Mesenchymal stem cell (in vitro differentiated cells and primary cell): ENCODE results near the gene MTHFD1L.
A peak's percentile ranks its signal among the peaks of the same experiment; 100 is the strongest.

Source experiments
- DNase-seq: peaks from one replicate; pipeline ENCODE4 v3.0.0-alpha.2; 2013
- H2AFZ ChIP-seq: one replicate; pipeline ENCODE4 v1.6.1; 2013; ENCODE audit warnings: low read depth, mild to moderate bottlenecking, control low read depth, inconsistent platforms, low read length, moderate library complexity
- H2AK5ac ChIP-seq: 2 replicates; pipeline ENCODE4 v1.6.1; 2013; ENCODE audit warnings: low read length, moderate library complexity, mild to moderate bottlenecking, inconsistent platforms; ENCODE audit not compliant: severe bottlenecking
- H2BK120ac ChIP-seq: one replicate; pipeline ENCODE4 v1.6.1; 2013; ENCODE audit warnings: low read depth, mild to moderate bottlenecking, inconsistent platforms, low read length, moderate library complexity
- H2BK12ac ChIP-seq, 2 experiments: one replicate each; pipeline ENCODE4 v1.6.1; 2013; ENCODE audit warnings: inconsistent platforms in 2 of 2, low read length in 2 of 2, mild to moderate bottlenecking in 2 of 2, moderate library complexity in 2 of 2, control low read depth in 1 of 2
- H2BK15ac ChIP-seq: one replicate; pipeline ENCODE4 v1.6.1; 2013; ENCODE audit warnings: mild to moderate bottlenecking, low read depth, inconsistent platforms; ENCODE audit not compliant: poor library complexity, severe bottlenecking
- H2BK5ac ChIP-seq: 2 replicates; pipeline ENCODE4 v1.6.1; 2013; ENCODE audit warnings: low read depth, mild to moderate bottlenecking, low read length, control low read depth, inconsistent platforms; ENCODE audit not compliant: poor library complexity, severe bottlenecking
- H3K14ac ChIP-seq, 2 experiments: one replicate each; pipeline ENCODE4 v1.6.1; 2013; ENCODE audit warnings: inconsistent platforms in 2 of 2, low read length in 2 of 2, control low read depth in 1 of 2, mild to moderate bottlenecking in 1 of 2, moderate library complexity in 1 of 2
- H3K18ac ChIP-seq, 2 experiments: one replicate each; pipeline ENCODE4 v1.6.1; 2013; ENCODE audit warnings: inconsistent platforms in 2 of 2, low read length in 2 of 2, control low read depth in 1 of 2, low read depth in 1 of 2, mild to moderate bottlenecking in 1 of 2
- H3K23ac ChIP-seq, 2 experiments: one replicate each; pipeline ENCODE4 v1.6.1; 2013; ENCODE audit warnings: inconsistent platforms in 2 of 2, low read length in 2 of 2, mild to moderate bottlenecking in 2 of 2, moderate library complexity in 2 of 2, control low read depth in 1 of 2
- H3K27ac ChIP-seq: 2 replicates; pipeline ENCODE4 v1.5.1; 2013; ENCODE audit warnings: mild to moderate bottlenecking, moderate library complexity, low read length, control low read depth, inconsistent platforms; ENCODE audit not compliant: poor library complexity, severe bottlenecking
- H3K27me3 ChIP-seq, 2 experiments: 2 replicates each; pipeline versions ENCODE4 v1.6.1 to v1.7.0; 2013; ENCODE audit warnings: low read length in 2 of 2, mild to moderate bottlenecking in 2 of 2, moderate library complexity in 2 of 2, control low read depth in 1 of 2, inconsistent platforms in 1 of 2; ENCODE audit not compliant: control insufficient read depth in 1 of 2, insufficient read depth in 1 of 2
- H3K36me3 ChIP-seq, 2 experiments: 2 replicates each; pipeline versions ENCODE4 v1.6.1 to v1.7.0; 2013; ENCODE audit warnings: low read length in 2 of 2, control low read depth in 1 of 2, inconsistent platforms in 1 of 2, low read depth in 1 of 2, mild to moderate bottlenecking in 1 of 2; ENCODE audit not compliant: insufficient read depth in 2 of 2, control insufficient read depth in 1 of 2
- H3K4ac ChIP-seq, 2 experiments: one replicate each; pipeline ENCODE4 v1.6.1; 2013; ENCODE audit warnings: inconsistent platforms in 2 of 2, low read length in 2 of 2, mild to moderate bottlenecking in 2 of 2, moderate library complexity in 2 of 2, control low read depth in 1 of 2, low read depth in 1 of 2
- H3K4me1 ChIP-seq: 2 replicates; pipeline ENCODE4 v1.6.1; 2013; ENCODE audit warnings: low read depth, low read length, control low read depth; ENCODE audit not compliant: control insufficient read depth, insufficient read depth
- H3K4me2 ChIP-seq: 2 replicates; pipeline ENCODE4 v1.6.1; 2013; ENCODE audit warnings: low read length, mild to moderate bottlenecking, inconsistent platforms; ENCODE audit not compliant: poor library complexity, severe bottlenecking
- H3K4me3 ChIP-seq, 2 experiments: 2 replicates each; pipeline versions ENCODE4 v1.5.1 to v1.7.0; 2013; ENCODE audit warnings: low read length in 2 of 2, mild to moderate bottlenecking in 2 of 2, control low read depth in 1 of 2, low read depth in 1 of 2; ENCODE audit not compliant: insufficient read depth in 1 of 2
- H3K79me1 ChIP-seq: replicated peaks from 2 replicates; pipeline ENCODE4 v1.6.1; 2013; ENCODE audit warnings: mild to moderate bottlenecking, control low read depth, low read length, inconsistent platforms; ENCODE audit not compliant: poor library complexity, severe bottlenecking
- H3K9ac ChIP-seq: 2 replicates; pipeline ENCODE4 v1.7.0; 2013; ENCODE audit warnings: mild to moderate bottlenecking, low read length, moderate library complexity
- H3K9me3 ChIP-seq: 2 replicates; pipeline ENCODE4 v1.7.0; 2013; ENCODE audit warnings: mild to moderate bottlenecking, low read length; ENCODE audit not compliant: control insufficient read depth
- H4K8ac ChIP-seq: one replicate; pipeline ENCODE4 v1.6.1; 2013; ENCODE audit warnings: inconsistent platforms, mild to moderate bottlenecking, low read length, moderate library complexity
- H4K91ac ChIP-seq: one replicate; pipeline ENCODE4 v1.6.1; 2013; ENCODE audit warnings: mild to moderate bottlenecking, low read length, inconsistent platforms
- WGBS: methylation state at CpG from one replicate; pipeline ENCODE4 v1.1.7; 2013; ENCODE audit warnings: mixed read lengths; 5-methylcytosine and 5-hydroxymethylcytosine counted together

Gene MTHFD1L

DNA sequence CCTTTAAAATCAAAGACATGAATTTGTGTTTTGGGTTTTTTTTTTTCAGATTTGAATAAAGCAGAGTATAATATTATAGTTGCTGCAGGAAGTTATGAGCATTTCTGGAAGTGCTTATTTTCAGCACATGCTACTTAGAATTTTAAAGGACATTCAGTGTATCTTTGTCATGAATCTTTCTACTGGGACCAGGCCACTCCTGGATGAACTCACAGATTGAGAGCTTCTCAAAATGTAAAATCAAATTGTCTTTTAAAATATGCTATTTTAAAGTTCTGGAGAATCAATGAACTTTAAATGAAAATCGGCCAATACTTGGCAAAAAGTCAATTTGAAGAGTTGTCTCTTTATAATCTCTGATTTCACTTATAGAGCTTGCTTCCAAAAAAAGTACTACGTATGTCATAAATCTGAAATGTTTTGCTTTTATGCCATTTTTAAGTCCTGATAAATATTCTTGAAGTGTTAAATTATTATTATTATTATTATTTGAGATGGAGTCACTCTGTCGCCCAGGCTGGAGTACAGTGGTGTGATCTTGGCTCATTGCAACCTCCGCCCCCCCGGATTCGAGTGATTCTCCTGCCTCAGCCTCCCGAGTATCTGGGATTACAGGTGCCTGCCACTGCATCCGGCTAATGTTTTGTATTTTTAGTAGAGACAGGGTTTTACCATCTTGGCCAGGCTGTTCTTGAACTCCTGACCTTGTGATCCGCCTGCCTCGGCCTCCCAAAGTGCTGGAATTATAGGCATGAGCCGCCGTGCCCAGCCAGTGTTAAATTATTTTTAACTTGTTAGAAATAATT, 198.5 kb downstream of the MTHFD1L start:
- H3K18ac ChIP-seq = no peak overlapping the region
- no peak overlapping the region for H4K91ac ChIP-seq
- H3K9me3 ChIP-seq = no peaks in the 10 kb centered on the region
- H3K27ac ChIP-seq = no peak overlapping the region
- H3K14ac ChIP-seq = no peak overlapping the region
- H3K36me3 ChIP-seq = peaks cover 0 to 9% of the 10 kb centered on the region in 2 experiments
- H3K4ac ChIP-seq = no peak overlapping the region
- H2BK12ac ChIP-seq = peak overlapping the region in 1 of 2 experiments; percentile 32
- WGBS = 98% methylated on average over 8 of the region's 12 CpGs
- no peak overlapping the region for H2BK5ac ChIP-seq
- H3K23ac ChIP-seq = no peak overlapping the region
- peak overlapping the region; percentile 38 for H3K9ac ChIP-seq
- no peak overlapping the region for H2AFZ ChIP-seq
- H3K79me1 ChIP-seq = peaks cover 2% of the 10 kb centered on the region
- H2AK5ac ChIP-seq = no peak overlapping the region
- no peak overlapping the region for H2BK120ac ChIP-seq
- no peak for DNase-seq
- H3K4me2 ChIP-seq = no peak overlapping the region
- H3K27me3 ChIP-seq = no peaks in the 10 kb centered on the region
- H3K4me3 ChIP-seq = no peak overlapping the region
- H3K4me1 ChIP-seq = peaks cover 23% of the 10 kb centered on the region
- H2BK15ac ChIP-seq = no peak overlapping the region
- H4K8ac ChIP-seq = no peak overlapping the region

DNA sequence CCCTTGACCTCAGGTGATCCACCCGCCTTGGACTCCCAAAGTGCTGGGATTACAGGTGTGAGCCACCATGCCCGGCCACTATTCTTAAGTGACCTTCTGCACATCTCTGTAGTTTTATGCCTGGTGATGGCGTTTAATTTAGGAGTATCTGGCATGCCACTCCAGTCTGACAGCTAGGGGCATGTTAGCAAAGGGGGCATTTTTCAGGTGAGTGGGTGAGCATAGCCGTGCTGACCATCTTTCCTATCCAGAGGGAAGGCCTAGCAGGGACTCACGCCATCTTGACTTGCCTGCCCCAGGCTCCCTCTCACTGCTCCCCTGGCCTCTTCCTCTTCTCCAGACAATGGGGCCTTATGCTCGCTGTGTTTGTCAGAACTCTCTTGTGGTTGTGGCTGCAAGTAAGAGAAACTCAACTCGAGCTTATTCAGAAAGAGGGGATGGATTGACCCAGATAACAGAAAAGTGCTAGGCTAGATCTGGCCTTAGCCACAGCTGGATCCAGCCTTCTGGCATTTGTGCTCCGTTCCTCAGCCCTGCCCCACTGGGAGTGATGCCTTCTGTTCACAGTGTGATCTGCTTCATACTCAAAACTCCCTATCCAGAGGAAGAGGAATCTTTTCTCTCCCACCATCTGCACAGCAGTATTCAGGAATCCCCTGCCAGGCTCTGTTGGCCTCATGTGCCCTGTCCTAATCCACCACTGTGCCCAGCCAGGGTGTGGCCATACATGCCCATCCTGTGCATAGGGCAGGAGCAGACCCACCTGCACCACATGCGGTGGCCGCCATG, 199.7 kb downstream of the MTHFD1L start:
- Histone ChIP-seq H4K8ac (no peak overlapping the region), H3K79me1 (peaks cover 4% of the 10 kb centered on the region), H3K14ac (no peak overlapping the region), H2AFZ (no peak overlapping the region), H3K9me3 (no peaks in the 10 kb centered on the region), H3K4me1 (peaks cover 22% of the 10 kb centered on the region), H2BK5ac (no peak overlapping the region), H3K36me3 (peaks cover 0 to 11% of the 10 kb centered on the region in 2 experiments), H2AK5ac (peak overlapping the region; percentile 57), H2BK15ac (no peak overlapping the region), H3K4me3 (no peak overlapping the region), H2BK12ac (peak overlapping the region in 1 of 2 experiments; percentile 91), H3K4ac (peak overlapping the region in 1 of 2 experiments; percentile 73), H3K27me3 (no peaks in the 10 kb centered on the region), H3K23ac (no peak overlapping the region), H3K27ac (no peak overlapping the region), H3K4me2 (no peak overlapping the region), H4K91ac (peak overlapping the region; percentile 62), H3K18ac (peak overlapping the region in 1 of 2 experiments; percentile 79), H2BK120ac (no peak overlapping the region), H3K9ac (no peak overlapping the region)
- DNase-seq = no peak
- WGBS = 94% methylated on average over 9 of the region's 10 CpGs

GRCh38 chr6:151067684-151068596, 202.4 kb downstream of the MTHFD1L start:
- peak overlapping the region; percentile 79 for H2BK120ac ChIP-seq
- H2BK12ac ChIP-seq = peak overlapping the region; percentile 64 to 84
- peak overlapping the region in 1 of 2 experiments; percentile 34 for H3K4me3 ChIP-seq
- H4K91ac ChIP-seq = peak overlapping the region; percentile 68
- no peaks in the 10 kb centered on the region for H3K9me3 ChIP-seq
- H2BK5ac ChIP-seq = peak overlapping the region; percentile 86
- H3K4me1 ChIP-seq = peaks cover 20% of the 10 kb centered on the region
- H3K23ac ChIP-seq = no peak overlapping the region
- no peaks in the 10 kb centered on the region for H3K27me3 ChIP-seq
- H2AFZ ChIP-seq = no peak overlapping the region
- peaks cover 0 to 11% of the 10 kb centered on the region in 2 experiments for H3K36me3 ChIP-seq
- peak overlapping the region in 1 of 2 experiments; percentile 51 for H3K4ac ChIP-seq
- no peak overlapping the region for H3K14ac ChIP-seq
- H3K79me1 ChIP-seq = peaks cover 11% of the 10 kb centered on the region
- no peak overlapping the region for H4K8ac ChIP-seq
- H3K27ac ChIP-seq = peak overlapping the region; percentile 94
- H2BK15ac ChIP-seq = no peak overlapping the region
- WGBS = 21% methylated on average over 14 of the region's 14 CpGs
- peak overlapping the region; percentile 74 to 91 for H3K18ac ChIP-seq
- H3K9ac ChIP-seq = peak overlapping the region; percentile 88
- peak overlapping the region; percentile 37 for H2AK5ac ChIP-seq
- peak; percentile 93 for DNase-seq
- H3K4me2 ChIP-seq = no peak overlapping the region
